Chondrocyte (in vitro differentiated cells): ENCODE data around the gene NFS1. TPM values are rescaled to one million over a fixed set of nuclear protein-coding genes. Genes with fewer than 3 reads are reported as not detected.

Experiments used
- DNase-seq: peaks from one replicate; pipeline ENCODE4 v3.0.0; 2021; ENCODE audit warnings: mixed read lengths, low spot score
- H3K27ac Mint-ChIP-seq: one replicate; pipeline ENCODE4 v1.8.0; 2021; ENCODE audit warnings: mild to moderate bottlenecking, moderate library complexity, mixed read lengths; ENCODE audit not compliant: unreplicated experiment
- H3K27me3 Mint-ChIP-seq: 2 replicates; pipeline ENCODE4 v1.8.0; 2021; ENCODE audit warnings: low read depth, mixed read lengths
- H3K36me3 Mint-ChIP-seq: 2 replicates; pipeline ENCODE4 v1.8.0; 2021; ENCODE audit warnings: low read depth, mixed read lengths
- H3K4me1 Mint-ChIP-seq: 2 replicates; pipeline ENCODE4 v1.8.0; 2021; ENCODE audit warnings: low read depth, mild to moderate bottlenecking, mixed read lengths
- H3K4me3 Mint-ChIP-seq: one replicate; pipeline ENCODE4 v1.8.0; 2021; ENCODE audit warnings: mild to moderate bottlenecking, moderate library complexity, mixed read lengths; ENCODE audit not compliant: unreplicated experiment
- H3K9me3 Mint-ChIP-seq: 2 replicates; pipeline ENCODE4 v1.8.0; 2021; ENCODE audit warnings: low read depth, mixed read lengths
- CTCF ChIP-seq: fragments of 200-600 bp; sonication (generic); IDR thresholded peaks from 2 replicates; pipeline ENCODE4 v1.5.0; 2021; ENCODE audit warnings: antibody characterized with exemption, mild to moderate bottlenecking, moderate library complexity
- total RNA-seq: library from RNA; stranded (reverse); gene quantifications from 3 replicates; pipeline ENCODE4 v1.2.1, GENCODE V29; 2021

NFS1 gene
- total RNA-seq, 1 donor from 2014 or later, result 26.8 TPM

DNA sequence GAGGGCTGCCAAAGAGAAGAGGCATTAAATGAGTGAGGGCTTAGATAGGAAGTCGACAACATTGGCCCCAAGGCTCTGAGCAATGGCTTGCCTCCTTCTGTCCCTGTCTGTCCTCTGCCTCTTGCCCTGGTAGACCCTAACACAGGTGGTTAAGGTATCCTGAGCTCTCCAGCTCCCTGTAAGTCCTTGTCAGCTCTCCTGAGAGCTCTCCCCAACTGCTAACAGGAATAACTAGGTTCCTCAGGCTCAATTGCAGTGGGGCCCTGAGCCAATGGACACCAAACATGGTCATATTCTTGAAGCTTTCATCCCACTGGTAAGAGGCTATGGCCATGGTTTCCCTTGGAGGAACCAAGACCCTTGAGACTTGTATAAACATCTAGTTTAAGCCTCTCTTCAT lies 29.5 kb downstream of the NFS1 start:
- DNase-seq, result no peak
- Mint-ChIP-seq H3K36me3 (peaks cover 42% of the 10 kb centered on the region), H3K4me1 (peaks cover 4% of the 10 kb centered on the region), H3K4me3 (no peak overlapping the region), H3K9me3 (no peaks in the 10 kb centered on the region), H3K27ac (no peak overlapping the region), H3K27me3 (no peaks in the 10 kb centered on the region)
- no peak for TF ChIP-seq CTCF

DNA sequence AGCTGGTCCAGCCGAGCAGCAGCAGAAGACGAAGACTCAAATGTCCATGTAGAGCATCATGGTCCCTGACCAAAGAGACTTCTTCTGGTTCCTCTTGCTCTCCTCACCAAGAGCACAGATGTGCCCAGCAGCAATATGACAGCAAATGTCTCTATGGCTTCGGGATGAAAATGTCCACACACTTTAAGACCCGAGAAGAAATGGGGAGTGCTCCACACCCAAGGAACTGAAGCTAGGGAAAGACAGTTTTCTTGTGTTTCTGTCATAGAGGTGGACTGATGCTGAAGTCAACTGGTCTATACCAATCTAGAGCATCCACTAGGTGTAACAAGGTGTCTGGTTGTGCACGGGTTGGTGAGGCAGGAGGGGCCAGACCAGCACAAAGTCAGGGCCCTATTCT lies 29.9 kb downstream of the NFS1 start:
- Mint-ChIP-seq H3K9me3 (no peaks in the 10 kb centered on the region), H3K36me3 (peaks cover 40% of the 10 kb centered on the region), H3K4me1 (peaks cover 4% of the 10 kb centered on the region), H3K27ac (no peak overlapping the region), H3K27me3 (no peaks in the 10 kb centered on the region), H3K4me3 (no peak overlapping the region)
- TF ChIP-seq CTCF, result no peak
- DNase-seq, result no peak

- no peak for DNase-seq
- no peak overlapping the region for H3K4me3 Mint-ChIP-seq
- no peak overlapping the region for H3K27ac Mint-ChIP-seq
- no peak for TF ChIP-seq CTCF
- peaks cover 22% of the 10 kb centered on the region for H3K36me3 Mint-ChIP-seq
- no peaks in the 10 kb centered on the region for H3K27me3 Mint-ChIP-seq
- no peaks in the 10 kb centered on the region for H3K9me3 Mint-ChIP-seq
- peaks cover 34% of the 10 kb centered on the region for H3K4me1 Mint-ChIP-seq
Measured at GRCh38 chr20:35665949-35666288, 33.2 kb downstream of the NFS1 start.

- peak within 1 kb of the TSS; percentile 92 for H3K4me3 Mint-ChIP-seq
- no peaks in the 10 kb centered on the region for H3K9me3 Mint-ChIP-seq
- peak; percentile 95 for DNase-seq
- H3K4me1 Mint-ChIP-seq, result peaks cover 47% of the 10 kb centered on the region
- H3K36me3 Mint-ChIP-seq, result peaks cover 11% of the 10 kb centered on the region
- H3K27ac Mint-ChIP-seq, result peak within 1 kb of the TSS; percentile 99
- no peaks in the 10 kb centered on the region for H3K27me3 Mint-ChIP-seq
- TF ChIP-seq CTCF, result peak; percentile 29
Measured at GRCh38 chr20:35664466-35665206, 34.5 kb downstream of the NFS1 start, which contains the start of the genes CPNE1 and RBM12. Gene CPNE1 (minus strand): TSS chr20:35664900. CDS start chr20:35632923, 31,977 bp downstream. Gene RBM12 (minus strand): TSS chr20:35664900. CDS start chr20:35655322, 9,578 bp downstream.

DNA sequence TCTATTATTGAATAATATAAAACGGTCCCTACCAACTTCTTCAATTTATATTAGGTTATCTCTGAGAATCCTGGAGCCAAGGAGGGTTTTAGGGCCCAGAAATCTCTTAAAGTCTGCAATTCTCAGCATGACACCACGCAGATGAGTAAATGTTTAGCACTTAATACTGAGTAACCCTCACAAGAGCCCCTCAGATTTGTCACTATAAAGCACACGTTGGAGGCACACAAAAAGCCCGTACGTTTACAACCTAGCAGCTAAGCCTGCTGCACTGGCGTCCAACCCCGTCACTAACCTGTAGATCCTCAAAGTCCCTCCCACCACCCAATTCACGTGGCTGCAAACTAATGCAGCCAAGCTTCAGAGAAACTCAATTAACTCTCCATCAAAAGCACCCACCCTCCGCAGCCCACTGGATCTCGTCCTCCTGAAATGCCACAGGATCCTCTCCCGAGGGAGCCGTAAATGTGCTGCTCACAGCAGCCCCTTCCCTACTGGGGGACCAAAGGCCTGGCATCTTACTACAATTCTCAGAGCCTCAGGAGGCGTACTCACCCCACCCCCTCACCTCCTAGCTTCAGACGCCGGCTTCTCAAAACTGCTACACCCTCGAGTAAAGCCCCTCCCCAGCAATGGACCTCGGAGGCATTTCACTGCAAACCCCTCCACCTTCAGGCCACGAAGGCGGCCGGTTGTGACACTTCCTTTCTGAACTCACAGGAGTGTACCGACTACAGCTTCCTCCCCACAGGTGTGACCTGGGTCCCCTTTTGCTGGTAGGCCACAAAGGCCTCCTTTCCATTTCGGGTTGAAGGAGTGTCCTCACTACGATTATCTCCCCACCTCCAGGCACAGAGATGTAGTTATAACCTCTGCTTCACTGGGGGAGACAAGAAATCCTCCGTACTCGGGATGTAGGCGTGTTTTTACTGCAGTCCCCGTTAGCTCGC lies 35.4 kb downstream of the NFS1 start:
- Mint-ChIP-seq H3K9me3 (no peaks in the 10 kb centered on the region), H3K27me3 (no peaks in the 10 kb centered on the region), H3K27ac (peak overlapping the region; percentile 99), H3K4me1 (peaks cover 55% of the 10 kb centered on the region), H3K36me3 (peaks cover 4% of the 10 kb centered on the region), H3K4me3 (peak overlapping the region; percentile 92)
- no peak for TF ChIP-seq CTCF
- DNase-seq, result no peak
